ENCODE results near the gene TMEM120A. TPM values are rescaled to one million over a fixed set of nuclear protein-coding genes. Genes with fewer than 3 reads are reported as not detected.

The TMEM120A gene
- total RNA-seq, 1 donor from 2014 or later: 34.2 TPM

DNA sequence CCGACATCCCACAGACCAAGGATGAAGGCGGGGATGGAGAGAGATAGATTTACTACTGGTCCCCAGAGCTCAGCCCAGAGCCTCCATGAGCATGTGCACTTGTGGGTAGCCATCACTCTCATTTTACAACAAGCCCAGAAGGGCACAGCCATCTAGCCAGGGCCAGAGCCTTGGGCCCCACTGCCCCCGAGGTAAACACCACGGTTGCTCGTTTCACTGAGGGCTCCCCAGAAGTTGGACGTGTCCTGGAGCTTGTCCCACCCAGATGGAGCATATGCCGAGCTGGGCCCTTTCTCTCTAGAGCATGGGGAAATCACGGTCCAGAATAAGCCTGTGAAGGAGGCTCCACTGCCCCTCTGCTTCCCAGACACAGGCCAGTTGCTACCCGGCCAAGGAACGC, 9.0 kb upstream of the TMEM120A start:
- Histone ChIP-seq H3K9ac (ENCODE audit: low read length) (no peak overlapping the region), H3K4me3 (ENCODE audit: insufficient read depth, low read depth, low read length) (no peak overlapping the region), H3K4me1 (ENCODE audit: insufficient read depth, low read length) (no peaks in the 10 kb centered on the region), H3K27me3 (ENCODE audit: insufficient read depth, low read length) (no peaks in the 10 kb centered on the region), H3K9me3 (ENCODE audit: insufficient read depth, low read depth, low read length) (no peaks in the 10 kb centered on the region), H3K4me2 (ENCODE audit: low read length) (no peak overlapping the region), H3K79me2 (ENCODE audit: insufficient read depth, low read length) (no peaks in the 10 kb centered on the region), H4K20me1 (ENCODE audit: insufficient read depth, low read length) (peaks cover 11% of the 10 kb centered on the region), H3K36me3 (ENCODE audit: insufficient read depth, low read length) (peaks cover 4% of the 10 kb centered on the region), H2AFZ (ENCODE audit: low read depth, low read length) (no peak overlapping the region), H3K27ac (ENCODE audit: low read depth, low read length) (no peak overlapping the region)
- no peak overlapping the region for H3K27ac Mint-ChIP-seq (ENCODE audit: unreplicated experiment)
- no peaks in the 10 kb centered on the region for H3K27me3 Mint-ChIP-seq (ENCODE audit: low read depth, unreplicated experiment)
- no peak overlapping the region for H3K4me3 Mint-ChIP-seq (ENCODE audit: unreplicated experiment)
- H3K36me3 Mint-ChIP-seq (ENCODE audit: low read depth, unreplicated experiment): peaks cover 20% of the 10 kb centered on the region
- H3K4me1 Mint-ChIP-seq (ENCODE audit: low read depth, unreplicated experiment): no peaks in the 10 kb centered on the region
- FAIRE-seq (no peak), DNase-seq (ENCODE audit: low read depth) (no peak)
- H3K9me3 Mint-ChIP-seq (ENCODE audit: unreplicated experiment): no peaks in the 10 kb centered on the region
- TF ChIP-seq CTCF (IDR thresholded peaks at IDR 0.05; ENCODE audit: insufficient read depth, low read depth, low read length): no peak
- no peak for TF ChIP-seq EZH2 (IDR thresholded peaks at IDR 0.05; ENCODE audit: insufficient read depth, low read length)

DNA sequence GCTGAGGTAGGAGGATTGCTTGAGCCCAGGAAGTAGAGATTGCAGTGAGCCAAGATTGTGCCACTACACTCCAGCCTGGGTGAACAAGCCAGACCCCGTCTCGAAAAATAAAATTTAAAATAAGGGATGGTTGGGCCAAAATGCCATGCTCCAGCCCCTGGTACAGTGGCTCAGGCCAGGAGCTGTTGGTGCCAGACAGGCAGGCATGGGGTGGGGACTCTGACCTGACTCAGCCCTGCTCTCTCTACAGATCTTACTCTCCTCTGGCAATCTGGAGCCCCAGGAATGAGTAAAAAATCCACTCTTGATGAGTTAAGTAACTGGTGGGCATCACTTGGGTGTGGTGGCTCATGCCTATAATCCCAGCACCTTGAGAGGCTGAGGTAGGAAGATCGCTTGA, 8.4 kb upstream of the TMEM120A start:
- Histone ChIP-seq H3K4me3 (ENCODE audit: insufficient read depth, low read depth, low read length) (no peak overlapping the region), H3K4me2 (ENCODE audit: low read length) (no peak overlapping the region), H3K9ac (ENCODE audit: low read length) (no peak overlapping the region), H3K4me1 (ENCODE audit: insufficient read depth, low read length) (no peaks in the 10 kb centered on the region), H3K79me2 (ENCODE audit: insufficient read depth, low read length) (no peaks in the 10 kb centered on the region), H4K20me1 (ENCODE audit: insufficient read depth, low read length) (peaks cover 11% of the 10 kb centered on the region), H3K36me3 (ENCODE audit: insufficient read depth, low read length) (peaks cover 4% of the 10 kb centered on the region), H2AFZ (ENCODE audit: low read depth, low read length) (no peak overlapping the region), H3K27ac (ENCODE audit: low read depth, low read length) (no peak overlapping the region), H3K9me3 (ENCODE audit: insufficient read depth, low read depth, low read length) (no peaks in the 10 kb centered on the region), H3K27me3 (ENCODE audit: insufficient read depth, low read length) (no peaks in the 10 kb centered on the region)
- no peaks in the 10 kb centered on the region for H3K4me1 Mint-ChIP-seq (ENCODE audit: low read depth, unreplicated experiment)
- no peak for DNase-seq (ENCODE audit: low read depth)
- no peaks in the 10 kb centered on the region for H3K27me3 Mint-ChIP-seq (ENCODE audit: low read depth, unreplicated experiment)
- H3K9me3 Mint-ChIP-seq (ENCODE audit: unreplicated experiment): no peaks in the 10 kb centered on the region
- H3K27ac Mint-ChIP-seq (ENCODE audit: unreplicated experiment): no peak overlapping the region
- peaks cover 21% of the 10 kb centered on the region for H3K36me3 Mint-ChIP-seq (ENCODE audit: low read depth, unreplicated experiment)
- no peak for FAIRE-seq
- TF ChIP-seq EZH2 (IDR thresholded peaks at IDR 0.05; ENCODE audit: insufficient read depth, low read length): no peak
- TF ChIP-seq CTCF (IDR thresholded peaks at IDR 0.05; ENCODE audit: insufficient read depth, low read depth, low read length): no peak
- no peak overlapping the region for H3K4me3 Mint-ChIP-seq (ENCODE audit: unreplicated experiment)

DNA sequence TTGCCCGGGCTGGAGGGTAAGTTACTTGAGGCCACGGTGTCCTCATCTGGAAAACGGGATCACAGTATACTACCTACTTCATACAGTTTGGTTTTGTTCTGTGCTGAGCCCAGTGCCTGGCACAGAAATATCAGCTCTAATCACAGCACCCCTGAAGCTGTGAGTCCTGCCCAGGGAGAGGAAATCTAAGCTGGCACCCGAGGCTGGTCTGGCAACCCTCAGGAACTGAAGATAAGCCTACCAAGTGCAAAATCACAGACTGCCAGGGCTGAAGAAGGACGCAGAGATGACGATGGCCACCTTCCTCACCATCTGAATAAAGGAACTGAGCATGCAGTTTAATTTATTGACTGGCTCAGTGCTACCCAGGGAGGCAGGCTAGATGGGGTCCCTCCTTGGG, 7.7 kb upstream of the TMEM120A start:
- H3K9me3 ChIP-seq (ENCODE audit: insufficient read depth, low read depth, low read length): no peaks in the 10 kb centered on the region
- H3K79me2 ChIP-seq (ENCODE audit: insufficient read depth, low read length): no peaks in the 10 kb centered on the region
- H3K4me3 ChIP-seq (ENCODE audit: insufficient read depth, low read depth, low read length): no peak overlapping the region
- no peak overlapping the region for H3K4me2 ChIP-seq (ENCODE audit: low read length)
- H3K9me3 Mint-ChIP-seq (ENCODE audit: unreplicated experiment): no peaks in the 10 kb centered on the region
- TF ChIP-seq CTCF (IDR thresholded peaks at IDR 0.05; ENCODE audit: insufficient read depth, low read depth, low read length): no peak
- no peak overlapping the region for H3K4me3 Mint-ChIP-seq (ENCODE audit: unreplicated experiment)
- H3K36me3 Mint-ChIP-seq (ENCODE audit: low read depth, unreplicated experiment): peaks cover 21% of the 10 kb centered on the region
- DNase-seq (ENCODE audit: low read depth): no peak
- H3K27ac Mint-ChIP-seq (ENCODE audit: unreplicated experiment): no peak overlapping the region
- no peaks in the 10 kb centered on the region for H3K4me1 ChIP-seq (ENCODE audit: insufficient read depth, low read length)
- no peaks in the 10 kb centered on the region for H3K27me3 Mint-ChIP-seq (ENCODE audit: low read depth, unreplicated experiment)
- peaks cover 6% of the 10 kb centered on the region for H3K36me3 ChIP-seq (ENCODE audit: insufficient read depth, low read length)
- no peak overlapping the region for H3K9ac ChIP-seq (ENCODE audit: low read length)
- no peak overlapping the region for H3K27ac ChIP-seq (ENCODE audit: low read depth, low read length)
- no peak for FAIRE-seq
- H4K20me1 ChIP-seq (ENCODE audit: insufficient read depth, low read length): peaks cover 6% of the 10 kb centered on the region
- no peak overlapping the region for H2AFZ ChIP-seq (ENCODE audit: low read depth, low read length)
- H3K27me3 ChIP-seq (ENCODE audit: insufficient read depth, low read length): no peaks in the 10 kb centered on the region
- no peaks in the 10 kb centered on the region for H3K4me1 Mint-ChIP-seq (ENCODE audit: low read depth, unreplicated experiment)
